ENCODE data around the gene BMPR2. TPM values are rescaled to one million over a fixed set of nuclear protein-coding genes. Genes with fewer than 3 reads are reported as not detected.
"Not testable (repeated sequence)": the region's sequence is repeated elsewhere in the genome, so short reads cannot be mapped to it uniquely, and the experiment has no call there.

BMPR2 gene
- total RNA-seq, 2 donors from 2014 or later = 11.3 to 12.4 TPM

- H3K27ac Mint-ChIP-seq = no peak overlapping the region
- no peak overlapping the region for H3K4me3 Mint-ChIP-seq
- no peak for ATAC-seq
- DNase-seq = no peak
- no peaks in the 10 kb centered on the region for H3K27me3 Mint-ChIP-seq
- H3K4me1 Mint-ChIP-seq = no peaks in the 10 kb centered on the region
- H3K36me3 Mint-ChIP-seq (ENCODE audit: low read depth) = peaks cover 2% of the 10 kb centered on the region
- H3K9me3 ChIP-seq (ENCODE audit: control insufficient read depth, low read length, poor library complexity, severe bottlenecking) = no peaks in the 10 kb centered on the region
Observed at GRCh38 chr2:202494300-202495229, 118.4 kb downstream of the BMPR2 start.

GRCh38 chr2:202495230-202495604 is 119.1 kb downstream of the BMPR2 start:
- no peak overlapping the region for H3K4me3 Mint-ChIP-seq
- no peaks in the 10 kb centered on the region for H3K27me3 Mint-ChIP-seq
- DNase-seq = no peak
- ATAC-seq = no peak
- peak overlapping the region; percentile 69 for H3K27ac Mint-ChIP-seq
- no peaks in the 10 kb centered on the region for H3K9me3 ChIP-seq (ENCODE audit: control insufficient read depth, low read length, poor library complexity, severe bottlenecking)
- H3K4me1 Mint-ChIP-seq = no peaks in the 10 kb centered on the region
- H3K36me3 Mint-ChIP-seq (ENCODE audit: low read depth) = peaks cover 2% of the 10 kb centered on the region

- not testable (repeated sequence) for DNase-seq; H3K27ac Mint-ChIP-seq; H3K36me3 Mint-ChIP-seq (ENCODE audit: low read depth); H3K27me3 Mint-ChIP-seq; H3K4me3 Mint-ChIP-seq; H3K4me1 Mint-ChIP-seq; ATAC-seq; H3K9me3 ChIP-seq (ENCODE audit: control insufficient read depth, low read length, poor library complexity, severe bottlenecking)
Observed at GRCh38 chr2:202496835-202497472, 120.8 kb downstream of the BMPR2 start.

GRCh38 chr2:202497473-202497866 is 121.3 kb downstream of the BMPR2 start:
- not testable (repeated sequence) for ATAC-seq; H3K4me3 Mint-ChIP-seq; H3K27ac Mint-ChIP-seq; H3K9me3 ChIP-seq (ENCODE audit: control insufficient read depth, low read length, poor library complexity, severe bottlenecking); H3K36me3 Mint-ChIP-seq (ENCODE audit: low read depth); DNase-seq; H3K4me1 Mint-ChIP-seq; H3K27me3 Mint-ChIP-seq

GRCh38 chr2:202499841-202500240 is 123.7 kb downstream of the BMPR2 start:
- H3K27me3 Mint-ChIP-seq; H3K4me1 Mint-ChIP-seq; H3K9me3 ChIP-seq (ENCODE audit: control insufficient read depth, low read length, poor library complexity, severe bottlenecking); H3K4me3 Mint-ChIP-seq; DNase-seq; H3K27ac Mint-ChIP-seq; ATAC-seq; H3K36me3 Mint-ChIP-seq (ENCODE audit: low read depth): not testable (repeated sequence)

- DNase-seq; H3K9me3 ChIP-seq (ENCODE audit: control insufficient read depth, low read length, poor library complexity, severe bottlenecking); H3K27ac Mint-ChIP-seq; H3K36me3 Mint-ChIP-seq (ENCODE audit: low read depth); ATAC-seq; H3K4me1 Mint-ChIP-seq; H3K4me3 Mint-ChIP-seq; H3K27me3 Mint-ChIP-seq: not testable (repeated sequence)
Observed at GRCh38 chr2:202503276-202503675, 127.1 kb downstream of the BMPR2 start.

- H3K27me3 Mint-ChIP-seq = no peaks in the 10 kb centered on the region
- no peak overlapping the region for H3K4me3 Mint-ChIP-seq
- no peak for ATAC-seq
- H3K27ac Mint-ChIP-seq = no peak overlapping the region
- DNase-seq = no peak
- no peaks in the 10 kb centered on the region for H3K4me1 Mint-ChIP-seq
- H3K9me3 ChIP-seq (ENCODE audit: control insufficient read depth, low read length, poor library complexity, severe bottlenecking) = no peaks in the 10 kb centered on the region
- peaks cover 6% of the 10 kb centered on the region for H3K36me3 Mint-ChIP-seq (ENCODE audit: low read depth)
Observed at GRCh38 chr2:202508686-202509085, 132.6 kb downstream of the BMPR2 start.

- Mint-ChIP-seq H3K27me3 (no peaks in the 10 kb centered on the region), H3K4me3 (no peak overlapping the region), H3K36me3 (ENCODE audit: low read depth) (peaks cover 5% of the 10 kb centered on the region), H3K27ac (peak overlapping the region; percentile 32), H3K4me1 (no peaks in the 10 kb centered on the region)
- DNase-seq (no peak), ATAC-seq (no peak)
- H3K9me3 ChIP-seq (ENCODE audit: control insufficient read depth, low read length, poor library complexity, severe bottlenecking) = no peaks in the 10 kb centered on the region
Observed at GRCh38 chr2:202510911-202511310, 134.8 kb downstream of the BMPR2 start.

- Mint-ChIP-seq H3K36me3 (ENCODE audit: low read depth) (peaks cover 5% of the 10 kb centered on the region), H3K4me3 (no peak overlapping the region)
- no peak for DNase-seq
Observed at GRCh38 chr2:202512176-202512575, 136.0 kb downstream of the BMPR2 start.

GRCh38 chr2:202514732-202515131 is 138.6 kb downstream of the BMPR2 start:
- no peak for ATAC-seq
- no peak overlapping the region for H3K27ac Mint-ChIP-seq
- no peaks in the 10 kb centered on the region for H3K4me1 Mint-ChIP-seq
- no peak for DNase-seq
- H3K4me3 Mint-ChIP-seq = no peak overlapping the region
- H3K36me3 Mint-ChIP-seq (ENCODE audit: low read depth) = peaks cover 5% of the 10 kb centered on the region
- H3K27me3 Mint-ChIP-seq = no peaks in the 10 kb centered on the region
- no peaks in the 10 kb centered on the region for H3K9me3 ChIP-seq (ENCODE audit: control insufficient read depth, low read length, poor library complexity, severe bottlenecking)

More at GRCh38 chr2:202512176-202512575, 136.0 kb downstream of the BMPR2 start:
- ATAC-seq = no peak
- Mint-ChIP-seq H3K27ac (no peak overlapping the region), H3K27me3 (no peaks in the 10 kb centered on the region), H3K4me1 (no peaks in the 10 kb centered on the region)
- H3K9me3 ChIP-seq (ENCODE audit: control insufficient read depth, low read length, poor library complexity, severe bottlenecking) = no peaks in the 10 kb centered on the region

GRCh38 chr2:202519453-202519852 is 143.3 kb downstream of the BMPR2 start:
- peaks cover 4% of the 10 kb centered on the region for H3K4me1 Mint-ChIP-seq
- no peak overlapping the region for H3K4me3 Mint-ChIP-seq
- peaks cover 5% of the 10 kb centered on the region for H3K36me3 Mint-ChIP-seq (ENCODE audit: low read depth)
- H3K27me3 Mint-ChIP-seq = no peaks in the 10 kb centered on the region
- no peaks in the 10 kb centered on the region for H3K9me3 ChIP-seq (ENCODE audit: control insufficient read depth, low read length, poor library complexity, severe bottlenecking)
- H3K27ac Mint-ChIP-seq = peak overlapping the region; percentile 29
- ATAC-seq (no peak), DNase-seq (no peak)

- no peak overlapping the region for H3K27ac Mint-ChIP-seq
- H3K27me3 Mint-ChIP-seq = no peaks in the 10 kb centered on the region
- no peaks in the 10 kb centered on the region for H3K9me3 ChIP-seq (ENCODE audit: control insufficient read depth, low read length, poor library complexity, severe bottlenecking)
- H3K4me1 Mint-ChIP-seq = peaks cover 7% of the 10 kb centered on the region
- no peak for ATAC-seq
- no peak overlapping the region for H3K4me3 Mint-ChIP-seq
- peaks cover 3% of the 10 kb centered on the region for H3K36me3 Mint-ChIP-seq (ENCODE audit: low read depth)
- no peak for DNase-seq
Observed at GRCh38 chr2:202521470-202521869, 145.3 kb downstream of the BMPR2 start.

- Mint-ChIP-seq H3K36me3 (ENCODE audit: low read depth) (peaks cover 3% of the 10 kb centered on the region), H3K4me1 (peaks cover 10% of the 10 kb centered on the region), H3K4me3 (no peak overlapping the region), H3K27ac (no peak overlapping the region), H3K27me3 (no peaks in the 10 kb centered on the region)
- no peak for ATAC-seq
- H3K9me3 ChIP-seq (ENCODE audit: control insufficient read depth, low read length, poor library complexity, severe bottlenecking) = no peaks in the 10 kb centered on the region
- no peak for DNase-seq
Observed at GRCh38 chr2:202529389-202529788, 153.3 kb downstream of the BMPR2 start.

All from T-helper 17 cell (primary cell).